Fibroblast of gingiva (primary cell): Measurements from ENCODE around the gene ESM1.
A peak's percentile ranks its signal among the peaks of the same experiment; 100 is the strongest.

ENCODE experiments used
- DNase-seq: peaks from one replicate; pipeline ENCODE4 v3.0.0-alpha.2; 2011; ENCODE audit warnings: low read depth

The ESM1 gene

GRCh38 chr5:54981928-54982327 lies 3.5 kb downstream of the ESM1 start:
- DNase-seq = no peak

- DNase-seq = no peak
These were observed 9.7 kb downstream of the ESM1 start for GRCh38 chr5:54975701-54976100.

GRCh38 chr5:54969856-54970828 lies 15.3 kb downstream of the ESM1 start:
- no peak for DNase-seq

GRCh38 chr5:54969242-54969641 lies 16.2 kb downstream of the ESM1 start:
- no peak for DNase-seq

GRCh38 chr5:54965806-54966205 lies 19.6 kb downstream of the ESM1 start:
- DNase-seq = no peak

- DNase-seq = no peak
These were observed 21.0 kb downstream of the ESM1 start for GRCh38 chr5:54964405-54964804.

DNA sequence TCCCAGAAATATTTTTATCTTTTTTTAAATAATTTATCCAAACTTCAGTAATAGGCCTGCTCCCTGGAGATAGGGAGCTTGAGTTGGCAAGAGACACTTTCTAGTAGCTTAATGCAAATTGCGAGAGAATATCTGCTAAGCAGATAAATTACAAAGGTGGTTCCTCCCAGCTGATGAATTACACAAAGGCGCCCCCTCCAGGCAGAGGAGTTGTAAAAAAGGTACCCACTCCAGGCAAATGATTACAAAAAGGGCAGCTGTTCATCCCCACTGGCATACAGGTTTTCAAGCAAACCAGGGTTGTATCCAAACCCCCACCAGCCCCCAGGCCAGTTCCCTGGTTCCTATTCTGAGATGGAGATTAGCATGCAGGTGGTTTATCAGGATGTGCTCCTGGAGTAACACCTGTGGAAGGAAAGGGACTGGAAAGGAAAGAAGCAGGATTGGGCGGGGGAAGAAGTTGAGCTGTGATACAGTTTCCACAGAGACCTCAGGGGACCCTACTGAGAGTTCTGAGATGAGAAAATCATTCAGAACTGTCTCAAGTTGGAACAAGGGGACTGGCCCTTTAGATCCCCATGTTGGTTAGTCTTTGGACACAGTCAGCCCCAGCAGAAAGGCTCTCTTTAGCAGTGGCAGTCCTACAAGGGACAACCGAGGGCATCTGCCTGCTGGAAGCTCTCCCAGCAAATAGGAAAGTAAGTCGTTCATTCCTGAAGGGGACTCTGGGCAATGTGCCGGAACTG lies 25.5 kb downstream of the ESM1 start:
- DNase-seq = no peak

DNA sequence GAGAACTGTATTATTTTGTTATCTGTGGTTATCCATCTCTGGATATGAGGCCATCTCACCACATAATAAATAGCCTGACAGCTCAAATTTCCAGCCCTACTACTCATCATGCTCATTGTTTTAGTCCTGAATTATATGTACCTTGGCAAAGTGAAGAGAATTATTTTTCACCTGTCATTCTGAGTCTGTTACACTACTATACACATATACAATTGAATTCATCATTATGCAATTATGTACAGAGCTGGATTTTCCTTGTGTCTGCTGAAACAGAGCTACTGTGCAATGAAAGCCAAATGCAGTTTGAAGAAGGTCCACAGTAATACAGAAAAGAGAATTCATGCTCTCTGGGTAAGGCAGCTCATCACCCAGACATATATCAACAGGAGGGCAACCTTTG lies 28.5 kb downstream of the ESM1 start:
- DNase-seq = no peak

GRCh38 chr5:54947187-54947586 lies 38.2 kb downstream of the ESM1 start:
- no peak for DNase-seq

DNA sequence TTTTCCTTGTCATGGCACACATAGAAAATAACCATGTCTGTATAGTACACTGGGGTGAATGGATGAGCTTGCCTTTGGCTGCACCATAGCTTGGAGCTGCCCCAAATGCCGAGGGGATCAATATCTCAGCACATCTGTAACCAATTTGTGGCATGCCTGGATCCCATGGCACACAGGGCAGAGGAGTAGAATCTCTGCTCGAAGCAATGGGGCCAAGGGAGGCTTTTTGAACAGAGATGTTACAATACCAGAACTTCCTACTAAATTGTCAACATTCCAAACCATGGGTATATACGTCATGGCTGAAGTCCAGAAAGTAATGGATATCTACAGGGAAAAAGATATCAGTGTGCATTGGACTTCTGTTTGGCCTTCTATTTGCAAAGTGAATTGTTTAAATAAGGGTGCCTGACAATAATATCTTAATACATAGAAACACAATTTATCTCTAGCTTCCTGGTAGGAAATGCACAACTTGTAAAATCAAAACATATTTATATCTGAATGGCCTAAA lies 39.0 kb downstream of the ESM1 start:
- peak; percentile 62 for DNase-seq

DNA sequence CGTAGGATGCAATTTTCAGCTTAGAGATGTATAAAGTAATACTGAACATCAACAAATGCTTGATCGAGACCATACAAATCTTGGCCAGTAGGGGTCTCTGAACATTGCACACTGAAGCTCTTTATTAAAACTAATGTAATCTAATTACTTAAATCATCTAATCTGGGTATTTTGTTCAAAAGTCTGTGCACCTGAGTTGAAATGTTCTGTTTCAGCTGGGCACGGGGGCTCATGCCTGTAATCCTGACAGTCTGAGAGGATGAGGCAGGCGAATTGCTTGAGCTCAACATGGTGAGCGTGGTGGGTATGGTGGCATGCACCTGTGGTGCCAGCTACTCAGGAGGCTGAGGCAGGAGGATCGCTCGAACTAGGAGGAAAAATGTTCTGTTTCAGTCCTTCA lies 41.0 kb downstream of the ESM1 start:
- DNase-seq = peak; percentile 35

DNA sequence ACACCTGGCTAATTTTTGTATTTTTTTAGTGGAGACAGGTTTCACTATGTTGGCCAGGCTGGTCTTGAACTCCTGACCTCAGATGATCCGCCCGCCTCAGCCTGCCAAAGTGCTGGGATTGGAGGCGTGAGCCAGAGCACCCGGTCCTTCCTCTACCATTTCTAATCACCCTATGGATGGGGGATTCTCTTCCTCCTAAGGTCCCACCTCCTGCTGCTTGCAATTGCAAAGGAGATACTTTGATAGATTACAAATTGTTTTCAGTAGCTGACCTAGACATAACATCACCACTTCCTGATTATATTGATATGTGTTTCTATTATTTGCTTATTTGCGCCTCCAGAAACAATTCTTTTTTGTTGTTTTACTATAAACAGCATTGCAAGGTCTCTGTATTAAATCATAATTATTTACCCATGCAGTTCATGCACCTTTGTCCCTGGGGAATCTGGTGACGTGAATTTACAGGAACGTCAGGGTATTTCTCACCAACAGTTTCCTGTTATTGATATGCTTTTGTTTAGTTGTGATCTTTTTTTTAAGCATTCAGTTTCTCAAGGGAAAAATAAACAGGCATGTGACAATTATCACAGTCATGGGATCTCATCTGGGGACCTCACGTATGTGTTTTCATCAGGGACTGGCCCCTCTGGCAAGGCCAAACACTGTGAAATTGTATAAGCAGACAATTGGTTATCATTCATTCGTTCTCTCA lies 43.2 kb downstream of the ESM1 start:
- DNase-seq = no peak

DNA sequence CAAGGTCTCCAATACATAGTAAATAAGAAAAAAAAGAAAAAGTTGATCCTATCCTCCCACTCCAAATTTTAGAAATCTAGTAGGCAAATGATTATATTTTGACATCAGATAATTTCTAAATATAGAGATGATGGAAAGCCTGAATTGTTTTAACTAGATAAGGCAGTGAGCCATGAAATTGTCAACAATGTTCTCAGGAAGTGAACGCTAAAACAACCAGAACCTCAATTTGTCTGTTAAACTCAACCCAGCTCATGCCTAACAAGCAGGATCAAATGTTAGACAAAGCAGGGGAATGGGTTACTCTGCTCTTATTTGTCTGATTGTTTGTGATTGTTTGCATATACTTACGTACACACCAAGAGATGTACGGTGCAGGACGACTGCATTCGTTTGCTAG lies 49.2 kb downstream of the ESM1 start:
- DNase-seq = no peak

DNA sequence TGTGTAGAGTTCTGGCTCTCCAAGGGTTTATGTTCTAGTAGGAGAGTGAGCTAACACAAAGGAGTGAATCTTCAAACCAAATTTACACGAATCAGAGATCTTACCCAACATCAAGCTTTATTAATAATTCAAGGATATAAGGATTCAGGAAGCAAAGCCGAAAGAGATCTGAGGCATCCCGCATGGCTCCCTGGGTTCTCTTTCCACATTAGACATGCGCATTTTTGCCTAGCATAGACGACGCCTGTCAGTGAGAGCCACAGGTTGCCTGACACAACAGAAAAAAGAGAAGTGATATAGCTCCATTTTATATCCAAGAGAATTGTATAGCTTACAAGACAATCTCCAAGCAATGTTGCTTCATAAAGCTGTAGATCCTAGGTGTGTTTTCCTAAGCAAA lies 52.6 kb downstream of the ESM1 start:
- DNase-seq = no peak

DNA sequence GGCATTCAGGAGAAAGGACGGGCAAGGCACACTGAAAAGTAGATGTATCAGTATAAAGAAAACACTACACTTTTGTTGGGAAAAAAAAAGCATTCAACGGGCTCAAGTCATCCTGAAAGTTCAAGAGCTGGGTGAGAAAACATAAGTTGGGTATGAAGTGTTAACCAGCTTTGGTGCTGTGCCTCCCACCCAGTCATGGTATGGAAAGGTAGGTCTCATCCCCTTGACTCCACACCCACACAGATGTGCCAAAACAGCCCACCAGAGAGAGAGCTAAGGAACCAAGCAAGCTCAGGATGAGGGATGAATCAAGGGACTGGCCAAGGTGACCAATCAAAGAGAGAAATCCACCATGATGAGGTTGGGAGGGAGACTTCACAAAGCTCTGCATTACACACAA lies 54.7 kb downstream of the ESM1 start:
- no peak for DNase-seq
